ENCODE measurements around the gene TENM3. TPM values are rescaled to one million over a fixed set of nuclear protein-coding genes. Genes with fewer than 3 reads are reported as not detected.

Gene TENM3
- total RNA-seq, 1 donor from 2014 or later = 40.4 TPM

- H3K4me1 Mint-ChIP-seq (ENCODE audit: low read depth) = peaks cover 3% of the 10 kb centered on the region
- H3K27ac Mint-ChIP-seq = no peak overlapping the region
- DNase-seq (ENCODE audit: low spot score, unreplicated experiment) = no peak
- no peak for TF ChIP-seq CTCF (IDR thresholded peaks at IDR 0.05; ENCODE audit: unreplicated experiment)
- peaks cover 36% of the 10 kb centered on the region for H3K27me3 Mint-ChIP-seq
- H3K36me3 Mint-ChIP-seq (ENCODE audit: insufficient read depth) = no peaks in the 10 kb centered on the region
- peaks cover 6% of the 10 kb centered on the region for H3K9me3 Mint-ChIP-seq (ENCODE audit: low read depth)
- H3K4me3 Mint-ChIP-seq (ENCODE audit: low read depth) = no peak overlapping the region
Measured at GRCh38 chr4:182245541-182246215, 2.5 kb downstream of the TENM3 start.

DNA sequence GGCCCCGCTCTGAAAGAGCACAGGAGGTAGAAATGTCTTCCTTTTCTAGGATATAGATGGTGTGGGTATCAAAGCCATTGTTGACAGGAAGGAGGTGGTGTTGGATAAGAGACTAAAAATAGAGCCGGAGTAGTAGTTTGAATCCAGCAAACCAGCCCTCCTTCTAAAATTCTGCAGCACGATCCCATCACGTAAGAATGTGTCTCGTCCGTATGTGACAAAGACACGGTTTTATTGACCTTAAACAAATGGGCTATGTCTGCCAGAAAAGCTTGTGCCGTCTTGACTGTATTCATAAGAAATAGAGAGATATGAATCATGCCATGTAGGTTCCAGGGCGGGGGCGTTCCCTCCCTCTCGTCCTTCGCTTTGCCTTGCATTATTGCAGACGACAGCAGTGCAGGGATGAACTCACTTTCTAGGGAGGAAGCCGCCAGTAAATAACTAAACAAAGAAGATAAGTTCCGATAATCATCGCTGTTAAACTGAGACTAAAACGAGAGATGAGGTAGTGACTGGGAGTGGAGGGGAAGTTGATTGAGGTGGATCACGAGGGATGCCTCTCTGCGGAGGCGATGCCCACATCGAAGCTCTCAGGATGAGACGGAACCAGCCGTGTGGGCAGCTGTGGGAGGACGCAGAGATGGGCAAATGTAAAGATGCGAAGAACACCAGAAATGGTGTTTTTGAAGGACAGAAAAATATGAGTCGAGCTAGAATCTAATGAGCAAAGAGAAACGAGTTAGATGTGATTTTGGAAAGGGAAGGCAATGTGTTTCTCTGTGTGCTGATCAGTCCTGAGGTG is 3.4 kb downstream of the TENM3 start:
- Mint-ChIP-seq H3K4me3 (ENCODE audit: low read depth) (no peak overlapping the region), H3K9me3 (ENCODE audit: low read depth) (peaks cover 6% of the 10 kb centered on the region), H3K27ac (no peak overlapping the region), H3K27me3 (peaks cover 31% of the 10 kb centered on the region), H3K4me1 (ENCODE audit: low read depth) (peaks cover 3% of the 10 kb centered on the region), H3K36me3 (ENCODE audit: insufficient read depth) (no peaks in the 10 kb centered on the region)
- TF ChIP-seq CTCF (IDR thresholded peaks at IDR 0.05; ENCODE audit: unreplicated experiment) = no peak
- DNase-seq (ENCODE audit: low spot score, unreplicated experiment) = no peak

DNA sequence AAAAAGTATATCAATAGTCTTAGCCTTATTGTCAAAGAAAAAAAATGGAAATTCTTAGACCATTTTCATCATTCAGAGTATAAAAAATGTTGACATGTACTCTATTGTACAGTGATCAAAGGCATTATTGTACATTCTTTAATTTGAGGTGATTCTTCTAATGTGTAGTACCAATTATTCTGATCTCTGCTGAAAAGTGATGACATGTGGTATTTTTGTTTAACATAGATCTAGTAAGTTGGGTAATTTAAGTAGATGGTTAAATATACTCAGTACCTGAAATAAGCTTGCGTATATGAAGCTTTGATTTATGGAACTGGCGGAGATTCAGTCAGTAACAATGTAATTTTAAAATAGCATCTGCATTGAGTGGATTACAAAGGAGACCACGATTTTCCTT is 5.1 kb downstream of the TENM3 start:
- peaks cover 31% of the 10 kb centered on the region for H3K27me3 Mint-ChIP-seq
- no peak for DNase-seq (ENCODE audit: low spot score, unreplicated experiment)
- no peak overlapping the region for H3K27ac Mint-ChIP-seq
- H3K4me1 Mint-ChIP-seq (ENCODE audit: low read depth) = no peaks in the 10 kb centered on the region
- no peaks in the 10 kb centered on the region for H3K36me3 Mint-ChIP-seq (ENCODE audit: insufficient read depth)
- H3K9me3 Mint-ChIP-seq (ENCODE audit: low read depth) = peaks cover 2% of the 10 kb centered on the region
- no peak for TF ChIP-seq CTCF (IDR thresholded peaks at IDR 0.05; ENCODE audit: unreplicated experiment)
- H3K4me3 Mint-ChIP-seq (ENCODE audit: low read depth) = no peak overlapping the region

- DNase-seq (ENCODE audit: low spot score, unreplicated experiment) = no peak
- no peak for TF ChIP-seq CTCF (IDR thresholded peaks at IDR 0.05; ENCODE audit: unreplicated experiment)
- Mint-ChIP-seq H3K9me3 (ENCODE audit: low read depth) (peaks cover 2% of the 10 kb centered on the region), H3K27me3 (peaks cover 35% of the 10 kb centered on the region), H3K4me1 (ENCODE audit: low read depth) (peaks cover 1% of the 10 kb centered on the region), H3K27ac (no peak overlapping the region), H3K36me3 (ENCODE audit: insufficient read depth) (peaks cover under 1% of the 10 kb centered on the region), H3K4me3 (ENCODE audit: low read depth) (no peak overlapping the region)
Measured at GRCh38 chr4:182250446-182250845, 7.2 kb downstream of the TENM3 start.

DNA sequence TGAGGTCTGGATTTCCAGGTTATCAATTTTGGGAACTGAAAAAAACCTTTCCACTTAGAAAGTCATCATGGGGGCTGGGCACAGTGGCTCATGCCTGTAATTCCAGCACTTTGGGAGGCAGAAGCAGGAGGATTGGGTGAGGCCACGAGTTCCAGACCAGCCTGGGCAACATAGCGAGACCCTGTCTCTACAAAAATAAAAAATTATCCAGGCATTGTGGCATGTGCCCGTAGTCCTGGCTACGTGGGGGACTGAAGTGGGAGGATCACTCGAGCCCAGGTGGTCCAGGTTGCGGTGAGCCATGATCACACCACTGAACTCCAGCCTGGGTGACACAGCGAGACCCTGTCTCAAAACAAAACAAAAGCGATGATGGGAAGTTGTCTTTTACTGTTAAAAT is 7.9 kb downstream of the TENM3 start:
- Mint-ChIP-seq H3K27me3 (peaks cover 39% of the 10 kb centered on the region), H3K36me3 (ENCODE audit: insufficient read depth) (peaks cover 1% of the 10 kb centered on the region), H3K4me1 (ENCODE audit: low read depth) (peaks cover 1% of the 10 kb centered on the region), H3K4me3 (ENCODE audit: low read depth) (no peak overlapping the region), H3K9me3 (ENCODE audit: low read depth) (peaks cover 2% of the 10 kb centered on the region), H3K27ac (no peak overlapping the region)
- DNase-seq (ENCODE audit: low spot score, unreplicated experiment) = no peak
- no peak for TF ChIP-seq CTCF (IDR thresholded peaks at IDR 0.05; ENCODE audit: unreplicated experiment)

Measured in progenitor cell of endocrine pancreas (in vitro differentiated cells).